ENCODE measurements around the gene IGSF9B.

DNA sequence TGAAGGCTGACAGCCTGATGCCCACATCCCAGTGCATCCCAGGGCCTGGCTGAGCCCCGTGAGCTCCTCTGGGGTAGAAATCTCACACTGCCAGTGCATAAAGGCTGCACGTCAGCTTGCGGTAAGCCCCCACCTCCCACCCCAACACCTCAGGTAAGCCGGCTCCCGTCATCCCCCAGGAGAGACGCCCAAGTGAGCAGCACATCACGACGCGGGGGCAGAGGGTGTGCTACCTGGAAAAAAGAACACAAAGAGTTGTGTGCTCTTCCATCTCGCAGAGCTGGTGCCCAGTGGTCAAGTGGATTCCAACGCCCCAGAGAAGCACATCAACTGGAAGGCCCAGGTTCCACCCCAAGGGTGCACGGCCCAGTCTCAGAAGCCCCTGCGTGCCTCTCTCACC, 50.0 kb downstream of the IGSF9B start:
- TF ChIP-seq POLR2A (IDR thresholded peaks at IDR 0.05), result no peak
- TF ChIP-seq, protein P1, sequence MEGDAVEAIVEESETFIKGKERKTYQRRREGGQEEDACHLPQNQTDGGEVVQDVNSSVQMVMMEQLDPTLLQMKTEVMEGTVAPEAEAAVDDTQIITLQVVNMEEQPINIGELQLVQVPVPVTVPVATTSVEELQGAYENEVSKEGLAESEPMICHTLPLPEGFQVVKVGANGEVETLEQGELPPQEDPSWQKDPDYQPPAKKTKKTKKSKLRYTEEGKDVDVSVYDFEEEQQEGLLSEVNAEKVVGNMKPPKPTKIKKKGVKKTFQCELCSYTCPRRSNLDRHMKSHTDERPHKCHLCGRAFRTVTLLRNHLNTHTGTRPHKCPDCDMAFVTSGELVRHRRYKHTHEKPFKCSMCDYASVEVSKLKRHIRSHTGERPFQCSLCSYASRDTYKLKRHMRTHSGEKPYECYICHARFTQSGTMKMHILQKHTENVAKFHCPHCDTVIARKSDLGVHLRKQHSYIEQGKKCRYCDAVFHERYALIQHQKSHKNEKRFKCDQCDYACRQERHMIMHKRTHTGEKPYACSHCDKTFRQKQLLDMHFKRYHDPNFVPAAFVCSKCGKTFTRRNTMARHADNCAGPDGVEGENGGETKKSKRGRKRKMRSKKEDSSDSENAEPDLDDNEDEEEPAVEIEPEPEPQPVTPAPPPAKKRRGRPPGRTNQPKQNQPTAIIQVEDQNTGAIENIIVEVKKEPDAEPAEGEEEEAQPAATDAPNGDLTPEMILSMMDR (IDR thresholded peaks at IDR 0.05), result no peak
- no peak for TF ChIP-seq POLR2AphosphoS5 (IDR thresholded peaks at IDR 0.05)

All from prostate gland (tissue), 2 donors.